ENCODE results near the gene ZDHHC20.

ZDHHC20 gene

DNA sequence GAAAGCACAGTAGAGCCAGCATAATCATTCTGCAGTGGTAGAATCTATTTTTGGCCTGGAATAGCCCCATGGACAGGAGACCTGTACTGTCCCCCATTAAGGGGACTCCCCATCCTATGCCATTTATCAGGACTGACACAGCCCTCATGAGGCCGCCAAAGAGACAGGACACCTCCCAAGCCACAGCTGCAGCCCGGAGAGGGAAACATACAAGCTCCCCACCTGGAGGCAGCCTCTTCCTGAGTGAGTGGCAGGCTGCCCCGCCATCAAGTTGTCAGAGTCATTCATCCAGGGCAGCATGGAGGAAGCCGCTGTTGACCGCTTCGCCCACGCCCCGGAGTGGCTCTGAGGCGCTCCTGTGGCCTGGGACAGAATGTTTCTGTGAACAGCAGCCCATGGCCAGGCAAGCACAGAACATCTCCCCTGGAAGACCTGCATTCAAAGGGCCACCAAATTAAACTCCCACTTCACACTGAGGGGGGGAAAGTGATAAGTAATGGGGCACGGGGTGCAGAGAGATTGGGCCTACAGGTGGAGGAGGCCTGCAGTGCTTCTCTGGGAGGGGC lies 111.3 kb downstream of the ZDHHC20 start:
- whole genome bisulfite sequencing, 2 experiments: 85 to 86% methylated on average over 9 to 10 of the region's 10 CpGs
- H3K27ac ChIP-seq (ENCODE audit: insufficient read depth, low read depth, low read length, poor library complexity, severe bottlenecking): no peak overlapping the region
- no peak overlapping the region for H3K4me3 ChIP-seq (ENCODE audit: insufficient read depth, low read depth, low read length)
- H3K9me3 ChIP-seq (ENCODE audit: control insufficient read depth, low read length): no peaks in the 10 kb centered on the region
- H3K36me3 ChIP-seq (ENCODE audit: control insufficient read depth, insufficient read depth, low read length): no peaks in the 10 kb centered on the region
- H3K4me1 ChIP-seq (ENCODE audit: control insufficient read depth, insufficient read depth, low read length): no peaks in the 10 kb centered on the region
- H3K27me3 ChIP-seq (ENCODE audit: control insufficient read depth, insufficient read depth, low read length, poor library complexity, severe bottlenecking): no peaks in the 10 kb centered on the region

DNA sequence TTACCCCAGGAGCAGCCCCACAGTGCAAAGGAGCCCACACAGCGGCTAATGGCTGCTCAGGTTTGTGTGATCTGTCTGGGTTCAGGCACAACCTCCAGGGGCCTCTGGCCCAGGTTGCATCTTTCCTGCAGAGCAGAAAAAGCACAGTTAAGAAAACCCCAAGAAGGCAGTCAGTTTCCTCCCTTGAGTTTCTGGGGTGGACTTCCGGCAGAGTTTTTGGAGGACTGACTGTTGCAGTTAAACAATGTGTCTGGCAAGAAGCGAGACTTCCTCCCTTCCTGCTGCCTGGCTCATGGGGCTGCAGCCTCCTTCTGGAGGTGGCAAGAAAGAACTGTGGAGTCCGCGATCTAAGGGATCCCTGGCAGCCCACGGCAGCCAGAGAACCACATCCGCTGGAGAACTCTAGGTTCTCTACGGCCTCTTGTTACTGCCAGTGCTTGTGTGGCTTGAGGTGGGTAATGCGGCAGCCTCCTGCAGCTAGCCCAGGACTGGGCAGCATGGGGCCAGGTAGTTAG lies 114.4 kb downstream of the ZDHHC20 start:
- Histone ChIP-seq H3K27ac (ENCODE audit: insufficient read depth, low read depth, low read length, poor library complexity, severe bottlenecking) (no peak overlapping the region), H3K9me3 (ENCODE audit: control insufficient read depth, low read length) (no peaks in the 10 kb centered on the region), H3K4me1 (ENCODE audit: control insufficient read depth, insufficient read depth, low read length) (no peaks in the 10 kb centered on the region), H3K36me3 (ENCODE audit: control insufficient read depth, insufficient read depth, low read length) (no peaks in the 10 kb centered on the region), H3K4me3 (ENCODE audit: insufficient read depth, low read depth, low read length) (no peak overlapping the region), H3K27me3 (ENCODE audit: control insufficient read depth, insufficient read depth, low read length, poor library complexity, severe bottlenecking) (no peaks in the 10 kb centered on the region)
- 81 to 83% methylated on average over 9 of the region's 9 CpGs for WGBS, 2 experiments

- WGBS, 2 experiments: 91 to 94% methylated on average over 3 to 4 of the region's 4 CpGs
- Histone ChIP-seq H3K27me3 (ENCODE audit: control insufficient read depth, insufficient read depth, low read length, poor library complexity, severe bottlenecking) (no peaks in the 10 kb centered on the region), H3K4me1 (ENCODE audit: control insufficient read depth, insufficient read depth, low read length) (peaks cover 3% of the 10 kb centered on the region), H3K36me3 (ENCODE audit: control insufficient read depth, insufficient read depth, low read length) (no peaks in the 10 kb centered on the region), H3K9me3 (ENCODE audit: control insufficient read depth, low read length) (no peaks in the 10 kb centered on the region), H3K27ac (ENCODE audit: insufficient read depth, low read depth, low read length, poor library complexity, severe bottlenecking) (no peak overlapping the region), H3K4me3 (ENCODE audit: insufficient read depth, low read depth, low read length) (no peak overlapping the region)
These were observed 115.4 kb downstream of the ZDHHC20 start for GRCh38 chr13:21343659-21344058.

DNA sequence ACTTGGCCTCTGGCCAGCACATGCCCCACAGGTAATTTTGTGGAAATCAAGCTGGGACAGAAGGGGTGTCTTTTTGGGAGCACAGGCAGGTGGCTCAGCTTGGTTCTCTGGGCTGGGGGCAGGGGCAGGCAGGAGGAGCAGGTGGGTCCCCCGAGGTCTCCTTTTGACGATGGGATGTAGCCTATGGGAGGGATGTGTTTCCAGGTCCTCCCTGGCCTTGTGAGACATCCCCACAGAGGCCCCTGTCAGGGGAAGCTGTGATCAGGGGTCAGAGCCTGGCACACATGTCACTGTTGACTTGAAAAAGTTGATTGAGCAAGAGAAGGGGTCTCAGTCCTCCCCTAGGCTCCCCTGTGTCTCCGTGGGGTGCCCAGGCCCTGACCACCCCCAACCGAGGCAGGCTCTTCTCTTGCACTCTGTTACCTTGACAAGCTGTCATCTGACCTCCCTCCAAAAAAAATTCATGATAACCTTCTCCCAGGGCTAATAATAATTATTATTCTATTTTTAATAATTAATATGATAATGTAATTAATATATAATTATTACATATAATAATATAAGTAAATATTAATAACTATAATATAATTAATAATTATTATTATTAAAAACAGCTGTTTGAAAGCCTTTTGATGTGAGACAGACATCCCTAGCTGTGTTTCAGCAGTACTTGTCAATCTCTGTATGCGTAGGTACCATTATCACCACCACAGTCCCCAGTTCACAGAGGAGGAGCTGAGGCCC lies 116.2 kb downstream of the ZDHHC20 start:
- H3K4me1 ChIP-seq (ENCODE audit: control insufficient read depth, insufficient read depth, low read length): peaks cover 8% of the 10 kb centered on the region
- H3K27me3 ChIP-seq (ENCODE audit: control insufficient read depth, insufficient read depth, low read length, poor library complexity, severe bottlenecking): no peaks in the 10 kb centered on the region
- 84 to 92% methylated on average over 5 of the region's 5 CpGs for WGBS, 2 experiments
- H3K36me3 ChIP-seq (ENCODE audit: control insufficient read depth, insufficient read depth, low read length): no peaks in the 10 kb centered on the region
- no peaks in the 10 kb centered on the region for H3K9me3 ChIP-seq (ENCODE audit: control insufficient read depth, low read length)
- no peak overlapping the region for H3K4me3 ChIP-seq (ENCODE audit: insufficient read depth, low read depth, low read length)
- H3K27ac ChIP-seq (ENCODE audit: insufficient read depth, low read depth, low read length, poor library complexity, severe bottlenecking): no peak overlapping the region

DNA sequence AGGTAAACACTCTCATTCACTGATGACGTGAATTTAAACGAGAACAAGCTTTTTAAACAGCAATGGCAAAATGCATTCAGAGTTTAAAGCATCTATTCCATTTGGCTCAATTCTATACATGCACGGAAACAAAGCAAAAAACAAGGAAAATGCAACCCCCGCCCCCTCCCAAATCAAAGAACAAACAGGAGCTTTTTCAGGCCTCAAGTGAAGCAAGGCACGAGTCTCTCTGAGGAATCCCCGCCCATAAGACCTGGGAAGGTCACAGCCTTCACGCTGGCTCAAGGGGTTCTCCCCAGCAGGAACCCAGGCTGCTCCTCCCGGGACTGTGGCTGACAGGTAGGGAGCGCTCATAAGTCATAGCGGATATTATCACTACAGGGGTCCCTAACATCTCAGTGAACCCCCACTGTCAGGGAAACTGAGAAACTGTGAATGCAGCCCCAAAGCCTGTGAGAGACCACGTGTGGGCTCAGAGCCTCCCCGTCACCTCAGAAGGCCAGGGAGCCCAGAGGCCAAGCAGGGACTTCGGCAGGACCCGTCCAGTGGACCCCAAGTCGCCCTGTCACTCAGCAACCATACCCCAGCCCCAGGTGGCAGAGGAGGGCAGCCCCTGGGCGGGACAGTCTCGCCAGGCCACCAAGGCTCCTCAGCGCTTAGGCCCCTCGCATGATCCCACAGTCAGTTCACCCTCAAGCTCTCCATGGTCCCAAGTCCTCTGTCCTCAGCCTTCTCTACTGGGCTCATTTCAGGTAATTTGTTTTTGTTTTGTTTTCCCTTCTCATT lies 117.3 kb downstream of the ZDHHC20 start:
- H3K9me3 ChIP-seq (ENCODE audit: control insufficient read depth, low read length): no peaks in the 10 kb centered on the region
- peaks cover 8% of the 10 kb centered on the region for H3K4me1 ChIP-seq (ENCODE audit: control insufficient read depth, insufficient read depth, low read length)
- 84 to 85% methylated on average over 19 of the region's 19 CpGs for WGBS, 2 experiments
- no peaks in the 10 kb centered on the region for H3K36me3 ChIP-seq (ENCODE audit: control insufficient read depth, insufficient read depth, low read length)
- H3K27ac ChIP-seq (ENCODE audit: insufficient read depth, low read depth, low read length, poor library complexity, severe bottlenecking): no peak overlapping the region
- H3K4me3 ChIP-seq (ENCODE audit: insufficient read depth, low read depth, low read length): no peak overlapping the region
- H3K27me3 ChIP-seq (ENCODE audit: control insufficient read depth, insufficient read depth, low read length, poor library complexity, severe bottlenecking): no peaks in the 10 kb centered on the region

- 21 to 28% methylated on average over 4 of the region's 4 CpGs for WGBS, 2 experiments
- Histone ChIP-seq H3K4me1 (ENCODE audit: control insufficient read depth, insufficient read depth, low read length) (peaks cover 8% of the 10 kb centered on the region), H3K9me3 (ENCODE audit: control insufficient read depth, low read length) (no peaks in the 10 kb centered on the region)
These were observed 120.3 kb downstream of the ZDHHC20 start for GRCh38 chr13:21338639-21339278.

GRCh38 chr13:21338156-21338555 lies 120.9 kb downstream of the ZDHHC20 start:
- no peaks in the 10 kb centered on the region for H3K36me3 ChIP-seq (ENCODE audit: control insufficient read depth, insufficient read depth, low read length)
- H3K9me3 ChIP-seq (ENCODE audit: control insufficient read depth, low read length): no peaks in the 10 kb centered on the region
- H3K27ac ChIP-seq (ENCODE audit: insufficient read depth, low read depth, low read length, poor library complexity, severe bottlenecking): no peak overlapping the region
- 74 to 78% methylated on average over 6 of the region's 6 CpGs for WGBS, 2 experiments
- peaks cover 8% of the 10 kb centered on the region for H3K4me1 ChIP-seq (ENCODE audit: control insufficient read depth, insufficient read depth, low read length)
- H3K4me3 ChIP-seq (ENCODE audit: insufficient read depth, low read depth, low read length): no peak overlapping the region
- no peaks in the 10 kb centered on the region for H3K27me3 ChIP-seq (ENCODE audit: control insufficient read depth, insufficient read depth, low read length, poor library complexity, severe bottlenecking)

More at GRCh38 chr13:21338639-21339278, 120.3 kb downstream of the ZDHHC20 start:
- no peaks in the 10 kb centered on the region for H3K36me3 ChIP-seq (ENCODE audit: control insufficient read depth, insufficient read depth, low read length)
- no peaks in the 10 kb centered on the region for H3K27me3 ChIP-seq (ENCODE audit: control insufficient read depth, insufficient read depth, low read length, poor library complexity, severe bottlenecking)
- H3K27ac ChIP-seq (ENCODE audit: insufficient read depth, low read depth, low read length, poor library complexity, severe bottlenecking): no peak overlapping the region
- no peak overlapping the region for H3K4me3 ChIP-seq (ENCODE audit: insufficient read depth, low read depth, low read length)

DNA sequence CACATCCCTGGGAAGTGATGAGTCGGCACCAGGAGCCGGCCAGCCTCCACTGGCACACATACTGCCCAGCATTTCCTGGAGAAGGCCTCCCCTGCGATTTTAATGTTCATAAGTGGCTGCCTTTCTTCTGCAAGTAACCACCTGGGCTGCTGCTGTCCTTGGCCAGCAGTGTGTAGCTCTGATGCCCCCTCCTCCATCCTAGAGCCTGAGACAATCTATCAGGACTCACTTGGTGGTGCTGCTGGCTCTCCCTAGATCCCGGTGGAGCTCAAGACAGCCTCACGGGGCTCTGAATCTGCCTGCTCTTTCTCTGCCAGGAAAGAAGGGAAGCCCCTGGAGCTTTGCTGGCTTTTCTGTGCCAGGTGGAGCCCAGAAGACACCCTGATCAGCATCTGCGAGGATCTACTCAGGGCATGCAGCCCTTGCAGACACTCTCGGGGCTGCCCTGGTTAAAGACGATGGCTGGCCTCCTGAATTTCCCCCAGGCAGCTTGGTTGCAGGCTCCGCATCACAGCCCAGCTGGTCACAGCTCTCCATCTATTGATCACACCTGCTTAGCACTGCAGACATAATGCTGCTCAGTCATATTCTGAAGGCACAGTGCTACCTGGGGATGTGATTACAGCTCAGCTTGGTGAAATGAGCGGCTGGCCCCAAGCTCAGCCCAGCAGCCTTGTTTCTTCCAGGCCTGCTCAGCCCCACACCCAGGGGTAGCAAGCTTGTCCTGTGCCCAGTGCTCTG lies 122.3 kb downstream of the ZDHHC20 start:
- 80 to 84% methylated on average over 10 of the region's 10 CpGs for WGBS, 2 experiments
- Histone ChIP-seq H3K9me3 (ENCODE audit: control insufficient read depth, low read length) (peaks cover 2% of the 10 kb centered on the region), H3K4me1 (ENCODE audit: control insufficient read depth, insufficient read depth, low read length) (peaks cover 8% of the 10 kb centered on the region), H3K36me3 (ENCODE audit: control insufficient read depth, insufficient read depth, low read length) (no peaks in the 10 kb centered on the region), H3K27ac (ENCODE audit: insufficient read depth, low read depth, low read length, poor library complexity, severe bottlenecking) (no peak overlapping the region), H3K27me3 (ENCODE audit: control insufficient read depth, insufficient read depth, low read length, poor library complexity, severe bottlenecking) (no peaks in the 10 kb centered on the region), H3K4me3 (ENCODE audit: insufficient read depth, low read depth, low read length) (no peak overlapping the region)

GRCh38 chr13:21333186-21333585 lies 125.9 kb downstream of the ZDHHC20 start:
- Histone ChIP-seq H3K27me3 (ENCODE audit: control insufficient read depth, insufficient read depth, low read length, poor library complexity, severe bottlenecking) (no peaks in the 10 kb centered on the region), H3K27ac (ENCODE audit: insufficient read depth, low read depth, low read length, poor library complexity, severe bottlenecking) (no peak overlapping the region), H3K4me3 (ENCODE audit: insufficient read depth, low read depth, low read length) (no peak overlapping the region), H3K4me1 (ENCODE audit: control insufficient read depth, insufficient read depth, low read length) (peaks cover 2% of the 10 kb centered on the region), H3K36me3 (ENCODE audit: control insufficient read depth, insufficient read depth, low read length) (no peaks in the 10 kb centered on the region), H3K9me3 (ENCODE audit: control insufficient read depth, low read length) (peaks cover 2% of the 10 kb centered on the region)
- WGBS, 2 experiments: 96 to 100% methylated on average over 2 of the region's 2 CpGs

Data from ectodermal cell (in vitro differentiated cells).